HG03442 (cell line): ENCODE results near the gene CCDC93.
A peak's percentile ranks its signal among the peaks of the same experiment; 100 is the strongest.
"Not testable (repeated sequence)": the region's sequence is repeated elsewhere in the genome, so short reads cannot be mapped to it uniquely, and the experiment has no call there.

Source experiments
- ATAC-seq: cut with Tn5 transposase; IDR thresholded peaks from one replicate; pipeline ENCODE4 v1.9.1; 2021; ENCODE audit warnings: mild to moderate bottlenecking, moderate library complexity; ENCODE audit not compliant: unreplicated experiment

Gene CCDC93

GRCh38 chr2:118046634-118047210 lies 32.9 kb upstream of the CCDC93 start:
- ATAC-seq = no peak

- no peak for ATAC-seq
These were observed 31.4 kb upstream of the CCDC93 start for GRCh38 chr2:118045286-118045685.

DNA sequence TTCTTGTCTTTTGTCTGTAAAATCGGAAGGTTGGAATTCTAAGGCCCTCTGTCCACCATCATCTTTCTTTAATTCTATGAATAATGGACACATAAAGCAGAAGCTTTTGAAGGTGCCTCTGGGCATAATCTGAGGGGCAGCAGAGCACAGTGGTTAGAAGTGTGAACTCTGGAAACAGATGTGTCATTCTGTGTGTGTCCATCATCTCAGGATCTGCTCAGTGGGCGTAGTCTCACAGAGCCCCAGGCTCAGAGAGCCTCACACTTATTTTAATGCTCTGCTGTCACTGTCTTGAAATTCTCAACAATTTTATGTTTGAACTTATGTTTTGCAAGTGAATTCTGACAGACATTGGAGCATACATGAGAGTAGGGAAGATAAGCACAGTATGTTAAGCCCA lies 31.0 kb upstream of the CCDC93 start:
- no peak for ATAC-seq

GRCh38 chr2:118044103-118044716 lies 30.3 kb upstream of the CCDC93 start:
- ATAC-seq = no peak

DNA sequence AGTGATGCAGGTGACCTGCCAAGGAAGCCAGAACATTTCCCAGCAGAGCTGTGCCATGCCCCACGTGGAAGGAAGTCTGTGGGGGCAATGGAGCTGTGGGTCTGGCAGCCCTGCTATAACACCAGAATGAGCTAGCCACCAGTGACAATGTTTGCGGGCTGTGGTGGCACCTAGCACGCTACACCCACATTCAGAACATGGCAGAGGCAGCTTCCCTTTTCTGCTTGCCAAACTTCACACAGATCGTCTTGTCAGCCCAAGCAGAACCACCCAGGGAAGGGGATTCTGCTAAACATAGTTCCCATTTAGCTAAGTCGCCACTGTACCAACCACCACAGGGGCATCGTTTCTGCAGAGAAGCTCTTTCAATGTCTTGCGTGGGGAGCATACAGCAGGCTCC lies 27.0 kb upstream of the CCDC93 start:
- no peak for ATAC-seq

GRCh38 chr2:118032169-118033013 lies 18.5 kb upstream of the CCDC93 start:
- ATAC-seq = peak; percentile 99

DNA sequence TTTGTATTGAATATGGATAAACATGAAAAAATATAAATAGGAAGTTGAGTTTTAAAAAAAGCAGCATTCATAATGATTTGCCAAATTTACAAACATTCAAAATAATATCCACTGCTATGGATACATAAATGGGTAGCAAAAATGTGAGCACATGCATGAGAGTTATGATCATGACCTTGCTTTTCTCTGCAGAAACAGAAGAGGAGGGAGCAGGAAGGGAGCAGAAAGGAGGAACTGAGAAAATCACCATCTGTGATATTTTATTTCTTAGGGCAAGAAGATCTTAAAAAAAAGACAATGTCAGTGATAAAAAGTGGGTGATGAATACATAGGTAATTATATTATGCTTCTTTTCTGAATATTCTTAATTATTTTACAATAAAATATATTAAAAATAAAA lies 17.7 kb upstream of the CCDC93 start:
- no peak for ATAC-seq

DNA sequence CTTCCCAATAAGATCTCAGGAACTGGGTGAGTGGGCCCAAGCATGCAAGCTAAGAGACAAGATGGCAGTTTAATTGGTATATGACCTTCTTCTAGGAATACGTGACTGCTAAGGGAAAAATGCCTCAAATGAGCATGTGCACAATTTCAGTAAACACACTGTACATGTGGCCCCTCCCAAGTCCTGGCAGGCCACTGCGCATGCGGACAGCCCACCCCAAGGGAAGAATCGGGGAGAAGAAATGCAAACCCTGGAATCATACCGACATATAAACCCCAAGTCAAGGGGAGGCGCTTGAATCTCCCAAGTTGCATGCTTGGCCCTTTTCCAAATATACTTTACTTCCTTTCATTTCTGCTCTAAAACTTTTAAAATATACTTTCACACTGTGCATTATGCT lies 15.2 kb upstream of the CCDC93 start:
- no peak for ATAC-seq

DNA sequence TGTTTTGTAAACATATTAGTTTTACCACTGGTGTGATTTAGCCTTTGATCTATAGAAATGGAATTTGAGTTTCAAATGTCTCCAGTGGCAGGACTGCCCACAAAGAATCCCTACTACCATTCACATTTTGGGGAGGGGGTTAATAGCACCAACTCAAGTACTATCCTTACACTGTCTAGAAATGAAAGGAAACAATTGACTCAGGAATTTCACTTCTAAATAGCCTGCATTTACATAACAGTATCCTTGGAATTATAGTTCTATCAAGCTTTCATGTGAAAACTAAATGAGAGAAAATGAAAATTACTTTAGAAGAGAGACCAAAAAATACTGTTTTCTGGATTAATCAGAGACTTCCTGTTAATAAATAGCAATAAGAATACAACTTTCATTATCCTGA lies 7.5 kb upstream of the CCDC93 start:
- no peak for ATAC-seq

DNA sequence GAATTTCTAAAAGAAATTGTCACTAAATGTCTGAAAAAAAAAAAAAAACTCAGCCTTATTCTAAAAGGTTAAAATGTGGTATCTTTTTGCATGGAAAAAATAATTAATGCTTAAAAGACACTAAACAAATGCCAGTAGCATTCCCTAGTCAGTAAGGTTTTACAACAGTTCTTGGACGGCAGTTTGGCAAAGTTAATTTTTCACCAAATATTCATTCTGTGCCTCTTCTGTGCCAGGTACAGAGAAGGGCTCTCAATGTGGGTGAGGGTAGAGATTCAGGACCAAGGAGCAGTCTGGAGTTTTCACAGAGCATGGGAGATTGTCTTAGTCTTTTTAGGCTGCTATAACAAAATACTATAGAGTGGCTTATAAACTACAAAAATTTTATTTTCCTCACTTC lies 6.0 kb upstream of the CCDC93 start:
- ATAC-seq = no peak

- ATAC-seq = no peak
These were observed 3.0 kb upstream of the CCDC93 start for GRCh38 chr2:118016911-118017310.

DNA sequence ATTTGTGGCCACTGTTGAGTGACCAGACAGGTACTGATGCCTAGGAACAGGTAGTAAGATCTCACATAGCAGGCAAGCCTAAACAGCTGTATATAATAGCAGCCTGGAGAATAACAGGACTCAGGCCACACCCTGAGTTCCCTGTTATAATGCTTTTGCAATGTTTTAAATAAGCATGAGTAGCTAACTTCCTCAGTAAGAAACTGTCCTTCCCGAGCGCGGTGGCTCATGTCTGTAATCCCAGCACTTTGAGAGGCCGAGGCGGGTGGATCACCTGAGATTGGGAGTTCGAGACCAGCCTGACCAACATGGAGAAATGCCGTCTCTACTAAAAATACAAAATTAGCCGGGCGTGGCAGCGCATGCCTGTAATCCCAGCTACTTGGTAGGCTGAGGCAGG lies 1.9 kb upstream of the CCDC93 start:
- not testable (repeated sequence) for ATAC-seq

GRCh38 chr2:118014492-118014824 lies 588 bp upstream of the CCDC93 start:
- no peak for ATAC-seq

- peak; percentile 29 for ATAC-seq
These were observed 598 bp downstream of the CCDC93 start for GRCh38 chr2:118013221-118013723.

DNA sequence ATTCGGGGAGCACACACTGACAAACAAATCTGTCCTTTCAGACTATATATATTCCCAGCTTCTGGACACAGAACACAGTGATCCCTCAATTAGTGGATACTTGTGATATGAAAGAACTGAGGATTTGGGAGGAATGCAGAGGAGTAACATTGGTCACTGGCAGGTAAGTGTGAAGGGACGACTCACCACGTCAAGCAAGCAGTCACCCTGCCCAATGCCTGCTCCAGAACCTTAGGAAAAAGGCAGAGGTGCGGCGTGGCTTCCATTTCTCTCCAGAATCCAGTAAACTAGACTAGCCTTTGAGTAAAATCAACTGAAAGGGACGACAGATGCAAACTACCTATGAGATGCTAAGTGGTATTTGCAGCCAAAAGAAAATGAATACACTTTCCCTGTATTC lies 1.1 kb downstream of the CCDC93 start:
- ATAC-seq = no peak

GRCh38 chr2:118010473-118010872 lies 3.4 kb downstream of the CCDC93 start:
- ATAC-seq = no peak

DNA sequence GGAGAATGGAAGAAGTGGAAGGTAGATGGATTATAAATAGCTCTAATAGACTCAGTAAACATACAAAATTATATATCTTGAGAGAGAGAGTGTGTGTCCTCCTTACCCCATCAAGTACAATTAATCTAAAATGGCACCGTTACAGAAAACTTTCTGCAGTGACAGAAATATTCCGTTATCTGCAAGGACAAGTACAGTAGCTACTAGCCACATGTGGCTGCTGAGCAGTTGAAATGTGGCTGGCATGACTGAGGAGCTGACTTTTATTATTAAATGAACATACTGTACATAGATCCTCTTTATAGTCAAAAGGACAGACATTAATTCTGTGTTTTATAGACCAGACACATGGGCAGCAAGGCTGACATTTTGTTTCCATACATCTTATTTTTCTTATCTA lies 7.0 kb downstream of the CCDC93 start:
- ATAC-seq = no peak

GRCh38 chr2:118006326-118006725 lies 7.5 kb downstream of the CCDC93 start:
- no peak for ATAC-seq

DNA sequence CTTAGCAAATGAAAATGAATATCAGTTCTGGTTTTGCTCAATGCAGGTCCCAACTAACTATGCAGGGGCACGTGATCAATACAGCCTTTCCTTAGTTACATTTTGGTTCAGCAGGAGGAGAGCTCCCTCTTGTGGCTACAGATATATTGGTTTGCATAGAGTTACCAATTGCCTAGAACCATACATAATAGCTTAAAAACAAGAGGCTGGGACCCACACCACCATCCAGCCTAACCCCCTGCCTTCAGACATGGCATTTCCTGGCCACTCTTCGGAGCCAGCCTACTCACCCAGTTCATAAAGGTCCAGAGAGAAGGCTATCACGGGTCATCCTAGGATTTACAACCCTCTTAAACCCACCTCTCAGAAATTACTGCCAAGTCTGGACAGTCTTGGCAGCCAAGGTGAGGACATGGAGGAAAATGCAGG lies 10.5 kb downstream of the CCDC93 start:
- ATAC-seq = peak; percentile 98

DNA sequence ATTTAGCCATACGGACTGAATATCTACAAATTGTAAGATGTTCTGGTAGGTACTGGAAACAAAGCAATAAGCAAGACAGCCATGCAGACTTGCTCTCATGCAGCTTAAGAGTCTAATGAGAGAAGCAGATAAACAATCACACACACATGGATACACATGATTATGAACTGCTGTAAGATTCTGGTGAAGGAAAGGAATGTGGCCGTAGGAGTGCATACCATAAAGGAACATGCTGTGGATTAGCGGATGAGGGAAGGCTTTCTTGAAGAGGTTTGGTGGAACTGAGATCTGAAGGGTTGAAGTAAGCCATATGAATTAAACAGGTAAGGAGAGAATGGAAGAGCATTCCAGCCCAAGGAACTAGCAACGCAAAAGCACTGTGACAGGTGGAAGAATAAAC lies 13.8 kb downstream of the CCDC93 start:
- no peak for ATAC-seq

GRCh38 chr2:117997872-117998454 lies 15.9 kb downstream of the CCDC93 start:
- ATAC-seq = no peak

DNA sequence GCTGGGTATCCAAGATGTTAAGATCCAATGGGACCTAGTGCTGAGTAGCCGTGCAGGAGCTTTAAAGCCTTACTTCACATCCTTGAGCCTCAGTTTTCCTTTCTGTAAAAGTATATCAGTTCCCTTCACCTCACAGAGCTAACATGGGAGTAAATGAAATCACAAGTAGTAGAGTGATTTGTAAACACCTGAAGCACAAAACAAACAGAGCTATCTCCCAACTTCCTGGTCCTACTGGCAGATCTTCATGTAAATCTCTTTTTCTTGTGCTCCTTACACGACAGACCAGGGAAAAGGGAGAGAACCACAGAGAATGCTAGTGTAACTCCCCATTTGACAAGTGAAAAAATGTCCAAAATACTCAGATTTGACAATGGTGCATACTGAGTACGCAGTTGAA lies 17.3 kb downstream of the CCDC93 start:
- no peak for ATAC-seq
